HepG2 (cell line): ENCODE data around the gene HOXD8. TPM values are rescaled to one million over a fixed set of nuclear protein-coding genes. Genes with fewer than 3 reads are reported as not detected.

Experiments
- ATAC-seq: fragments of 200-7000 bp; cut with Tn5 transposase; 3 replicates; pipeline ENCODE4 v1.9.1; 2020; ENCODE audit warnings: mild to moderate bottlenecking, moderate library complexity
- BruUV-seq: library from RNA; stranded (reverse); fragments of 400-500 nt; replicated peaks from 2 replicates; lab custom pipeline; 2021; lab: Mats Ljungman, UMichigan
- CTCF ChIA-PET: fragments of 300-600 bp; formaldehyde crosslinking; extraction: SDS; loops from one replicate; lab custom pipeline; 2021; ENCODE audit warnings: low total read pairs, inconsistent platforms, low intra/inter-chr PET ratio; lab: Yijun Ruan, JAX
- POLR2A ChIA-PET: fragments of 350-600 bp; sonication (Branson Sonifier 250); formaldehyde crosslinking; loops from one replicate; lab custom pipeline; 2020; ENCODE audit warnings: antibody characterized with exemption, inconsistent platforms; lab: Yijun Ruan, JAX
- DNase-seq: peaks from one replicate; pipeline ENCODE4 v3.0.0-alpha.2; 2015; ENCODE audit warnings: low spot score
- FAIRE-seq: peaks from 3 replicates; lab custom pipeline; 2011; peaks lifted over from hg19 to GRCh38; lab: Jason Lieb, UNC
- H2AFZ ChIP-seq: one replicate; pipeline ENCODE4 v1.6.1; 2011; ENCODE audit warnings: low read length, inconsistent platforms
- H3K27ac ChIP-seq: fragments of 300-600 bp; 3 replicates; pipeline ENCODE4 v1.8.0; 2011; ENCODE audit warnings: mixed run types, mild to moderate bottlenecking, mixed read lengths, low read length, inconsistent platforms; ENCODE audit not compliant: insufficient read depth; ENCODE audit errors: extremely low read length
- H3K27me3 ChIP-seq, 2 experiments: fragments of 200-600 bp in 1 of 2; 2 replicates in 1 of 2; 3 replicates in 1 of 2; pipeline versions ENCODE4 v1.6.0 to v1.8.0; 2011; ENCODE audit warnings: low read length in 2 of 2, mild to moderate bottlenecking in 2 of 2, moderate library complexity in 2 of 2, inconsistent platforms in 1 of 2; ENCODE audit not compliant: insufficient read depth in 2 of 2, control insufficient read depth in 1 of 2
- H3K36me3 ChIP-seq, 2 experiments: fragments of 200-600 bp in 1 of 2; replicated peaks in 1 of 2; 2 replicates in 1 of 2; 3 replicates in 1 of 2; pipeline versions ENCODE4 v1.5.1 to v1.8.0; 2011; ENCODE audit warnings: low read length in 2 of 2, inconsistent platforms in 1 of 2; ENCODE audit not compliant: insufficient read depth in 2 of 2, control insufficient read depth in 1 of 2
- H3K4me1 ChIP-seq: 2 replicates; pipeline ENCODE4 v1.5.1; 2012; ENCODE audit warnings: low read length, inconsistent platforms; ENCODE audit not compliant: insufficient read depth
- H3K4me2 ChIP-seq: 2 replicates; pipeline ENCODE4 v1.6.0; 2011; ENCODE audit warnings: low read depth, low read length, inconsistent platforms
- H3K4me3 ChIP-seq, 3 experiments: fragments of 200-600 bp in 1 of 3; sonication (generic), shearing (Covaris generic) in 1 of 3; replicated peaks in 1 of 3; 2 replicates each; pipeline ENCODE4 v1.5.1; 2011 to 2016; ENCODE audit warnings: low read length in 3 of 3, inconsistent platforms in 2 of 3, low read depth in 2 of 3, mild to moderate bottlenecking in 2 of 3, control low read depth in 1 of 3, mixed read lengths in 1 of 3; ENCODE audit not compliant: insufficient read depth in 1 of 3
- H3K79me2 ChIP-seq: one replicate; pipeline ENCODE4 v1.6.1; 2011; ENCODE audit warnings: low read length, inconsistent platforms; ENCODE audit not compliant: insufficient read depth
- H3K9ac ChIP-seq: 2 replicates; pipeline ENCODE4 v1.6.0; 2011; ENCODE audit warnings: mild to moderate bottlenecking, low read depth, low read length, inconsistent platforms; ENCODE audit not compliant: insufficient read depth
- H3K9me3 ChIP-seq: 2 replicates; pipeline ENCODE4 v1.5.1; 2012; ENCODE audit warnings: mild to moderate bottlenecking, low read length
- H4K20me1 ChIP-seq: 2 replicates; pipeline ENCODE4 v1.6.0; 2011; ENCODE audit warnings: inconsistent platforms, mild to moderate bottlenecking, low read length, moderate library complexity; ENCODE audit not compliant: insufficient read depth
- BRD4 ChIP-seq: sonication (generic); formaldehyde crosslinking; IDR thresholded peaks from 2 replicates; pipeline ENCODE4 v1.4.0; 2020; ENCODE audit warnings: missing genetic modification reagents
- EZH2 ChIP-seq: conservative IDR thresholded peaks from 2 replicates; pipeline ENCODE4 v1.6.1; 2012; ENCODE audit warnings: mild to moderate bottlenecking, low read depth, low read length, moderate library complexity
- MEF2D ChIP-seq: sonication (generic); formaldehyde crosslinking; IDR thresholded peaks from 2 replicates; pipeline ENCODE4 v1.5.1; 2020; ENCODE audit warnings: mild to moderate bottlenecking, missing genetic modification reagents
- MNT ChIP-seq: fragments of 450-650 bp; IDR thresholded peaks from 2 replicates; pipeline ENCODE4 v1.6.1; 2016
- TEF ChIP-seq: sonication (generic); formaldehyde crosslinking; IDR thresholded peaks from 2 replicates; pipeline ENCODE4 v1.5.0; 2020; ENCODE audit warnings: missing genetic modification reagents
- ZNF414 ChIP-seq: sonication (generic); formaldehyde crosslinking; IDR thresholded peaks from 2 replicates; pipeline ENCODE4 v1.5.0; 2020; ENCODE audit warnings: missing genetic modification reagents
- ZNF549 ChIP-seq: sonication (generic); formaldehyde crosslinking; IDR thresholded peaks from 2 replicates; pipeline ENCODE4 v1.5.0; 2020; ENCODE audit warnings: missing genetic modification reagents
- ZNF883 ChIP-seq: sonication (generic); formaldehyde crosslinking; IDR thresholded peaks from 2 replicates; pipeline ENCODE4 v1.5.1; 2020; ENCODE audit warnings: mild to moderate bottlenecking, missing genetic modification reagents; ENCODE audit errors: not compliant biosample characterization
- WGBS: methylation state at CpG from one replicate; pipeline ENCODE4 v1.1.6; 2017; ENCODE audit warnings: low lambda C conversion rate; 5-methylcytosine and 5-hydroxymethylcytosine counted together
- in situ Hi-C: cut with HindIII; loops from 2 replicates; pipeline ENCODE4 v1.10.0; 2017; ENCODE audit warnings: low pct_unique_long_range_greater_than_20kb; ENCODE audit not compliant: extremely low pct_ligation_motif_present
- intact Hi-C: fragments of 100-400 bp; cut with micrococcal nuclease; formaldehyde crosslinking; loops from one replicate; pipeline ENCODE4 v1.10.0; 2022; ENCODE audit not compliant: unreplicated experiment
- polyA plus RNA-seq, 8 experiments: library from polyadenylated mRNA; depleted of rRNA in 3 of 8; stranded (reverse) in 7 of 8; unstranded in 1 of 8; fragments of >200 nt; fragmentation: Illumina TruSeq in 4 of 8; extraction: Trizol in 4 of 8; gene quantifications; 2 replicates each; pipeline versions ENCODE4 v1.2.1 to v1.2.3, GENCODE V29; 2011 to 2016; ENCODE audit warnings: low read depth in 4 of 8, missing spikeins in 1 of 8, mixed read lengths in 1 of 8; ENCODE audit not compliant: insufficient read depth in 1 of 8
- total RNA-seq, 5 experiments: library from RNA; depleted of rRNA; stranded (reverse); fragments of >200 nt; fragmentation: Illumina TruSeq; extraction: Trizol; gene quantifications; 2 replicates each; pipeline ENCODE4 v1.2.3, GENCODE V29; 2016; ENCODE audit warnings: low read depth in 1 of 5

Gene HOXD8
- total and polyA plus RNA-seq, 2 of the 13 experiments (the other 11 are each of a cell fraction or from before 2014, with no cell fraction given): not detected

GRCh38 chr2:176103194-176103593 lies 26.3 kb upstream of the HOXD8 start:
- ATAC-seq (no peak), FAIRE-seq (no peak), DNase-seq (no peak)
- intact Hi-C loops: no loop called here
- no peak overlapping the region for H3K27ac ChIP-seq
- no peak overlapping the region for H3K4me3 ChIP-seq
- H3K79me2 ChIP-seq: no peaks in the 10 kb centered on the region
- WGBS: 42% methylated on average over 7 of the region's 7 CpGs
- in situ Hi-C loops: loop anchor here (10.0 kb wide), 1 partner anchor 1068 kb away; no protein-coding TSS in a partner anchor
- H3K36me3 ChIP-seq: no peaks in the 10 kb centered on the region
- H4K20me1 ChIP-seq: no peaks in the 10 kb centered on the region; the same call in 1 of the 2 replicates
- CTCF ChIA-PET: no interaction called here
- POLR2A ChIA-PET: no interaction called here
- H3K27me3 ChIP-seq: peaks cover 36 to 92% of the 10 kb centered on the region in 2 experiments
- BruUV-seq: no TSS peak
- H3K4me1 ChIP-seq: peaks cover under 1% of the 10 kb centered on the region; the same call in 1 of the 2 replicates
- no peaks in the 10 kb centered on the region for H3K9me3 ChIP-seq
- TF ChIP-seq ZNF414 (no peak), BRD4 (CRISPR knock-in tag) (no peak), MEF2D (CRISPR knock-in tag) (no peak)
- no peak overlapping the region for H2AFZ ChIP-seq
- H3K4me2 ChIP-seq: no peak overlapping the region
- H3K9ac ChIP-seq: no peak overlapping the region

- intact Hi-C loops (no loop called here), in situ Hi-C loops (loop anchor here (10.0 kb wide), 1 partner anchor 1069 kb away; no protein-coding TSS in a partner anchor)
- ChIA-PET POLR2A (no interaction called here), CTCF (no interaction called here)
- H3K4me1 ChIP-seq: no peaks in the 10 kb centered on the region
- no peak overlapping the region for H3K9ac ChIP-seq
- no peaks in the 10 kb centered on the region for H3K36me3 ChIP-seq
- no peak for FAIRE-seq
- H3K27me3 ChIP-seq: peaks cover 31 to 90% of the 10 kb centered on the region in 2 experiments
- DNase-seq: no peak
- no peaks in the 10 kb centered on the region; the same call in 1 of the 2 replicates for H4K20me1 ChIP-seq
- H2AFZ ChIP-seq: no peak overlapping the region
- no peak overlapping the region for H3K4me2 ChIP-seq
- no peaks in the 10 kb centered on the region for H3K9me3 ChIP-seq
- WGBS: 27% methylated on average over 17 of the region's 17 CpGs
- no peak overlapping the region for H3K4me3 ChIP-seq
- TF ChIP-seq ZNF883 (CRISPR knock-in tag) (no peak), ZNF549 (no peak), MNT (no peak), EZH2 (peak; percentile 81), TEF (no peak)
- H3K27ac ChIP-seq: no peak overlapping the region
- no TSS peak for BruUV-seq
- no peaks in the 10 kb centered on the region for H3K79me2 ChIP-seq
- no peak for ATAC-seq
These were observed 25.7 kb upstream of the HOXD8 start for GRCh38 chr2:176103742-176104315.
